Occipital lobe (tissue), 2 donors: ENCODE data around the gene SLC25A51. TPM values are rescaled to one million over a fixed set of nuclear protein-coding genes. Genes with fewer than 3 reads are reported as not detected.
"Not testable (repeated sequence)": the region's sequence is repeated elsewhere in the genome, so short reads cannot be mapped to it uniquely, and the experiment has no call there.

ENCODE experiments used
- DNase-seq: peaks from one replicate; lab custom pipeline; 2025; lab: John Stamatoyannopoulos, UW
- total RNA-seq: library from RNA; depleted of rRNA; stranded (reverse); fragments of >200 nt; gene quantifications from one replicate; pipeline ENCODE4 v1.2.3, GENCODE V29; 2014

SLC25A51 gene
- total RNA-seq, 1 donor from 2014 or later, result 121 TPM

DNA sequence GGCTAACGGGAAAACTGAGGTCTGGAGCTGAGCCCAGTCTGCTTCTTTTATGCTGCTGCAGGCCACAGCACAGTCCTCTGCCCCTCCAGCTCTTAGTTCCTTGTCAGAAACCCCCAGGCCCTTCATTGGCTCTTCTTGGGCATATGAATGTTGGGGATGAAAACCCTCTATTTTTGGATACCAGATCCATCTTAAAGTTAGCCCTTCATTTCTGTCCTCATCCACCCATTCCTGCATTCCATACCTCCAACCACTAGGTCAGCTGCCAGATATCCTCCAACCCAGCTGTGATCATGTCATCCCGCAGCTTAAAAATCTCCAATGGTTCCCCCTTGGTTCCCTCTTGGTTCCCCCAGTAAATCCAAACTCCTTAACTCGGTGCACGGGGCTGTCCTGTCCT, 1.8 kb upstream of the SLC25A51 start:
- no peak for DNase-seq

DNA sequence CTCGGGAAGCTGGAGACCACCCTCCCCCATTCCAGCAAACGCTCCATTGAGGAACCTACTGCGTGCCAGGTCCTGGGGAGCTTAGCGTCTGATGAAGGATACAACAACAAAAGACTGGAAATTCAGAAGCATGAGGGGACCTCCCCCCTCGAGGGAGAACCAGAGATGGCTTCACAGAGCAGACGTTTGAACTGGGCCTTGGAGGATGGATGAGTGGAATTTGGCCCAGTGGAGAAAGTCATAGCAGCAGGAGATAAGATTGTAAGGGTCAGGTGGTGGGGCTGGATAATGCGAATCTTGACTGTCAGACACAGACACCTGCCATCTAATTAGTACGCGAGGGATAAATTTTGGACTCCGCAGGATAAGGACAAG, 1.2 kb upstream of the SLC25A51 start:
- no peak for DNase-seq

DNA sequence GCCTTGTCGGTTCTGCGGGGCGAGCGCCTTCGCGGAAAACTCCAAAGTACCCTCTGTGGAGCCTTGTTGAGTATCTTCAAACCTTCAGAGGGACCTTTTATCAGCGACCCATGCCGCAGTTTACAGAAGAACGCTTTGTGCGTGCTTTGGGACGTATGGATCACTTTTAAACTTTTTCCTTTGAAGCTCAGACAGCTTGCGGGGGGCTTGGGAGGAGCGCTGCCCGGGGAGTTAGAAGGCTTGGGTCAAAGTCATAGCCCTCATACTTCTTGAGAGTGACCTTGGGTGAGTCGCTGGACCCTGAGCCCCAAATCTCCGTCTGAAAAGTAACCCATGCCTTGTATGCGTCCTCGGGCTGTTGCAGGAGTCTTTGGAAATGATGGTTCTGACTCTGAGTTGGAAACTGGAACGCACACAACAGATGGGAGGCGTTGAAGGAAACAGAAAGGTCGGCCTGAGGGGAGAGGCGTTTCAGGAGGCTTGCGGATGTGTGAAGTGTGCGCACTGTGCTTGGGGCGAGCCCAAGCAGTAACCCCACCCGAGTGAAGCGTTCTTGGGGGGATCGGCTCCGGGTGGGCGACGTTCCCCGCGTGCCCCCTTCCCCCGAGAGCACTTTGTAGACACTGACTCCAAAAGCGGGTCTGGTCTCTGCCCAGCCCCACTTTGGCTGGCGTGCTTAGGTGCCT, 661 bp upstream of the SLC25A51 start:
- no peak for DNase-seq

DNA sequence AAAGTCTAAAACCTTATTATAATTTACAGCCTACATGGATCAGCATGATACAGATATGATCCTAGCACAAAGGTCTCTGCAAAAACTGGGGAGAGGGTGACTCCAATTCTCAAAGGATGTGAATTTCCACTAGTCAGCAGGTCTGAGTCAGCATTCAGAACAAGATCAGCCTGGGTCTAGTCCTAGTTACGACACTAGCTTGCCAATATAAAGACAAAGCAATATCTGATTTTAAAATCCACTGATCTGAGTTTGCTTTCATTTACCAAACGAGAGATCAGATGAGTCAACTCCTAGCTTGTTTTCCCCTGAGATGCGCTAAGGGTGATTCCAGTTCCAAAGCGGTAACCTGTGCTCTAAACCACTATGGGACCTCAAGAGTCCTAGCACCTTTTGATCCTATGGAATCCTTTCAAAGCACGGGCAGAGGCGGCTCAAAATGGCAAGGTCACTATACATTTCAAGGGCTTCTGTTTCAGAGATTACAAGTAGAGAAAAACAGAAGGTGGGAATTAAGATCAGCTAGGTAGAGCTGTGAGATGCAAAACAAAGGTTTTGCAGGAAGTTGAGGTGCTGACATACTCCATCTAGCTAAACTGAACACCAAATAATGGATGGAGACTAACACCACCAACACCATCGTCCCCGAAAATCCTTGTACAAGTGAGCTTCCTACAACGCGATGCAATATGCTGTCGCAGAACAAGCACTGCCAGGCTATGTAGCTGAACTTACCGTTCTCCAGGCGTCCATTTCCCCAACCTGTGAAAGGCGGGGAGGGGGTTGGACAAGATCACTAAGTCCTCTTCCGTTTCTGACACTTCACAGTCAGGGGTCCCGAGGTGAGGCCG, 906 bp downstream of the SLC25A51 start:
- DNase-seq, result no peak

DNA sequence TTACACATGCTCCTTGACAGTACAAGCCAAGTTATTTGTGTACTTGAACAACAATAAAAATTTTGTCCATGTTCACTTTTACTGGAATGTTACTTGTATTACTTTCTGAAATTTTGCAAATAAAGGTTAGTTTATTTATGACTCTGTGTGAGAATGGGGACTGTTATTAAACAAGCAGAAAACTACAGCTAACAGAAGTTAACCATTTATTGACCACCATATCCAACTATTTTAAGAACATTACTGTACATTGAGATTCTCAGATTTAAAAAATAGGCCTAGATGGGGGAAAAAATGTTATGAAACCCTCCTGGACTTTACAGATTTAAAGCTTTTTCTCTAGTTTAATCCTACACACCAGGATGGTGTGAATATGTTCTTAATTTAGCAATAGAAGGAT, 1.8 kb downstream of the SLC25A51 start:
- no peak for DNase-seq

DNA sequence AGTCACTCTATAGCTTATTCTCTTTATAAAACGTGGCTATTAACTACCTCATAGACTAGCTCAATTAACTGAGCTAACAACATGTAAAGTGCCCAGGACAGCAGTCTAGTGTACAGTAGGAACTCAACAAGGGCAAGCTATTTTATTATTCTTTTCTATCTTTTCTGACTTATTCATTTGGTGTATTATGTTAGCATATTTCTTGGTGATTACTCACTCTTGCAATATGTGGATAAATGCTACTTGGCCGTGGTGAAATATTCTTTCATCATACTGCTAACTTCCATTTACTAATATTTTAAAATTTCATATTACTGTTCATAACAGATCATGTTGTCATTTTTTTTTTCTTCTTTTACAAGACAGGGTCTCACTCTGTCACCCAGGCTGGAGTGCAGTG, 4.9 kb downstream of the SLC25A51 start:
- DNase-seq, result no peak

DNA sequence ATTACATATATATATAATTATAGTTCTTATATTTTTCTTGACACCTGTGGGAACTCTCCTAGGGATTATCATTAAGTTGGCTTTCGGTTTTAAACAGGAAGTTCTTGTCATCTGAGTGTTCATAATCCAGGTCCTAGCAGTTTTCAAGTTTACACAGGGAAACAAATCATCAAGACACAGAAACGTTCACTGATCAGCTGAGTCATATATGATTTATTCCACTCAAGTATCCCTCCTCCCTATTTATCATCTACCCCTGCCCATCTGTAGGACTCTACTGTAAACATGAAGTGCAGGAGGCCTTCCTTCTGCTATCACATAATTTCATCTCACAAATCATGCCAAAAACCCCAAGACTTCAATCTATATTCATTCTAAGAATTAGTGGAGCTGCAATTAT, 6.3 kb downstream of the SLC25A51 start:
- DNase-seq, result no peak

DNA sequence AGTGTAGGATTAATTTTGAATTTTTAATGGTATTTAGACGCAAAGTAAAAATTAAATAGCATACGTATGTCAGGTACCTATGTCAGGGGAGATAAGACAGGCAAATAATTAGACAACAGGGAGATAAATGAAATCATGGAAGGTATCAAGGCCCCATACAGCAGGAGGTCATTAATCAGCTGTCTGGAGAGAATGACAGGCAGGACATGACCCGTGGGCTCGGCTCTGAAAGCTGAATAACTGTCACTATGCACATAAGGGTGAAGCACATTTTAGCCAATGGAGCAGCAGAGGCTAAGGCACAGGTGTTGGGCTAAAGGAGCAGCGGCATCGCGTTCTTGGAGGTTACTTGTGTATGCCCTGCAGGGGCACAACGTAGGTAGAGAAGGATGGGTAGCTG, 11.9 kb downstream of the SLC25A51 start:
- no peak for DNase-seq

DNA sequence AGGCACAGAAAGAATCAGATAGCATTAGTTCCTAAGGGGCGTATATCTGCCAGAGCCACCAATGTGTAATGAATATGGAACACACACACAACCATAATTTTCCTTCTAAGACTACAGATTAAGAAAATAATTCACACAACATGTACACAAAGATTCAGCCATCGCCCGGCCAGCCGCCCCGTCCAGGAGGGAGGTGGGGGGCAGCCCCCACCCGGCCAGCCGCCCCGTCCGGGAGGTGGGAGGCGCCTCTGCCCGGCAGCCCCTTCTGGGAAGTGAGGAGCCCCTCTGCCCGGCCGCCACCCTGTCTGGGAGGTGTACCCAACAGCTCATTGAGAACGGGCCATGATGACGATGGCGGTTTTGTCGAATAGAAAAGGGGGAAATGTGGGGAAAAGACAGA, 12.9 kb downstream of the SLC25A51 start:
- not testable (repeated sequence) for DNase-seq

DNA sequence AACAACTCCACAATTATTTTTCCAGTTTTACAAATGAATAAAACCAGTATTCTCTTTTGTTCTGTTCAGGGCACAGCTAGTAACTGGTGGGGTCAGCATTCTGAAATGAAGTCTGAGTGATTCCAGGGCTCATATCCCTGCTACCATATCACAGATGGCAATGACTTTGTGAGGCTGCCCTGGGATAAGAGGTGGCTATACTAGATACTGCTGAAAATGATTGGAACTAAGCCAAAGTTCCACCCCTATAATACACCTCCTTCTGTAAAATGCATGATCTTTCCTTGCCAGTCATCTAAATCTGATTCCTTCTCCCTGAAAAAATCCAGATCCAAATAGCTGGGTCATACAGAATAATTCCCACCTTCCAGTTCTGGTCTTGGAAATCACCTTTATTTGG, 14.4 kb downstream of the SLC25A51 start:
- DNase-seq, result no peak

DNA sequence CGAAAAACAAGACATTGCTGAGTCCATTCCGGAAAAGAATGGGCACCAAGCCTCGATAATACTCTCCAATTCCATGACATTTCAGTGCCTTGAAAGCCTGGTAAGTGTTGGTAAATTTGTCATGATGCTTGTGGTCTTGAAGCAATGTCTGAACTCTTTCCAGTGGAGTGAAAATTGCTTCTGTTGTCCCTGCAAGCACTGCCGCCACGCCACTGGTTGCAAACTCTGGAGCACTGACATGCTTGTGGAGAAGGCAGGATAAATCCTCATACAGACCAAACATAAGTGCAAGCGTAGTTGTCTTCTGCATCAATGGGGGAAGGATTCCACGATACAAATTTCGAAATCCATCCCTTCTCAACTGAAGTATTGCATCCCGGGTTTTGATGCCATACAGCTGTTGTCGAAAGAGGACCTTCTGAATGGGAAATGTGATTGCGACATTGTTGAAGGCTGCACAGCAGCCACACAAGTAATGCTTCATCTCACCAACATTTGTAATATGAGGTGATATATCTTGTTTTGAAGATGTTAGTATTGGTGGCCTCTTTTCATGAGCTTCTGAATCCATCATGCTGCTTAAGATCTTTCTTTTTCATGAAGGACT, 15.8 kb downstream of the SLC25A51 start:
- not testable (repeated sequence) for DNase-seq

DNA sequence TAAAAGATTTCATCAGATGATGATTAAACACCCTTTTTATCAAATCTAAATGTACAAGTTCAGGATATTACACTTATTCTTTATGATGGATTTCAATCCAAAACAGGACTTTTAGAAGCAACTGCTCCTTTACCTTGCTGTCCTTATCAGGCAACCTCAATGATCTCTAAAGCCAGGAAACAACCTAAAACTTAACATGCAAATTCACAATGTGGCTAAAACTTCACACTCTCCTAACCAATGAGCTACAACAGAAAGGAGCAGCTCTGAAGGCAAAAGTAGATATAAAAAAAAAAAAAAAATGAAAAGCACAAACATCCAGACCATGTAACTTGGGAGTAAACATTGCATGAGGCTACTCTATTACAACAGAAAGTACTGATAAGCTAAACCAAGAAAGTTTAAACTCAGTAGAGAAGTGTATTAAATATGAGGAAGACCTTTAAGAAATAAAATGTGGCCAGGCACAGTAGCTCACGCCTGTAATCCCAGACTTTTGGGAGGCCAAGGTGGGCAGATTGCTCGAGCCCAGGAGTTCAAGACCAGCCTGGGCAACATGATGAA, 22.9 kb downstream of the SLC25A51 start:
- no peak for DNase-seq

DNA sequence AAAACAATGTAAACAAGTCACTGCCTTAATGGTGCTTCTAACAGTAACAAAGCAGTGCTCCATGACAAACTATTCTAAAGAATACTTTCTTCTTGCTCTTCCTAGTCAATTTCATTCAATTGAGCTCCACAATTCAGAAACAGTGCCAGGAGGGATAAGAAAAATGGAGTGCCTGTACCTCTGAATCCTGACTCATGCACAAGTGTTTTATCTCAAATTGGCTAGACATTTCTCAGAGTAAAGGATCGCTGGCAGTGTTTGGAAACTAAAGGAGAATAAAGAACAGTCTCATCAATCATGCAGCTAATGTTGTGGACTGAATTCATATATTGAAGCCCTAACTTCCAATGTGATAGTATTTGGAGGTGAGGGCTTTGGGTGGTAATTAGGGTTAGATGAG, 27.6 kb downstream of the SLC25A51 start:
- DNase-seq, result no peak

DNA sequence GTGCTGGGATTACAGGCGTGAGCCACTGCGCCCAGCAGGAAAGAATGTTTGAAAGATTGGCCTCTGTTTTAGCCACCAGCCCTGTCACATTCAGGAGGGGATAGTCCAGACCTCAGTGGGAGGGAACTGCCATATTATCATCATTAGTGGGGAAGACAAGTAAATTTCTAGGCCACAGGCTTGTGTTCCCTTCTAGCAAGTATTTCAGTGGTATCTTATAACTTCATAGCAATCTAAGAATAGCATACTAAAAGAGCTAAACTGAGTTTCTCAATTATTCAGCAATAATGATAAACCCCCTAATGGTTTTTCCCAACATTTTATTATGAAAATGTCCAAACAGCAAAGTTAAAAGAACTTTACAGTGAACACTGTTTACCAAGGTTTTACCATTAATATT, 30.0 kb downstream of the SLC25A51 start:
- DNase-seq, result no peak

DNA sequence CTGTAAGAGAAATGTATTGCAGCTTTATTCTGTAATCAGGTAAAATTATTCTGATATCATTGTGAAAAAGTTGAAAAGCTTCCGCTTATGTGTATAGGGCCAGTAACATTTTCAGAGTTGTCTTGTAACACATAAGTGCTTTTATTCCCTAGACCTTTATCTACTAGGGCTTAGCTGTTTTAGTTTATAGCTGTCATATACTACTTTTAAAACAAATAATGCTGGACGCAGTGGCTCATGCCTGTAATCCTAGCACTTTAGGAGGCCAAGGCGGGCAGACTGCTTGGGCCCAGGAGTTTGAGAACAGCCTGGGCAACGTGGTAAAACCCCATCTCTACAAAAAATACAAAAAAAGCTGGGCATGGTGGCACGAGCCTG, 33.1 kb downstream of the SLC25A51 start:
- no peak for DNase-seq

DNA sequence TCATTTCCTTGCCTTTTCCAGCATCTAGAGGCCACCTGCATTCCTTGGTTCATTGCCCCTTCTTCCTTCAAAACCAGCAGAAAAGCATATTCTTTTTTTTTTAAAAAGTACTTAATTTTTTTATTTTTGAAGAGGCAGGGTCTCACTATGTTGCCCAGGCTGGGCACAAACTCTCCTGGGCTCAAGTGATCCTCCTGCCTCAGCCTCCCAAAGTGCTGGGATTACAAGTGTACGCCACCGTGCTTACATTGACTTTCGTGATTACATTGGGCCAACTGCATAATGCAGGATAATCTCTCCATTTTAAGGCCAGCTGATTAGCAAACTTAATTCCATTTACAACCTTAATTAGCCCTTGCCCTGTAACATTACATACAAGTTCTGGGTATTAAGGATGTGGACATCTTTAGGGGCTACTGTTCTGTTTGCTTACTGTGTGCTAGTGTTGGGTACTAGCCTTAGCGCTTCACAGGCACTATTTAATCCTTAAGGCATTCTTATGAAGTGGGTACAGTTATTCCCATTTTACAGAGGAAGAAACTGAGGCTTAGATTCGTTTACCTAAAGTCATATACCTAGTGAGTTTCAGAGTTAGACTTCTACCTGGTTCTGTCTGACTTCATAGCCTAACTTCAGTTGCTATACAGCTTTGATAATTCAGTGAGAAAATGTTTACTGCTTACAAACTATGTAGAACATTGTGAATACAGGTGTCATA, 33.7 kb downstream of the SLC25A51 start:
- DNase-seq, result no peak

DNA sequence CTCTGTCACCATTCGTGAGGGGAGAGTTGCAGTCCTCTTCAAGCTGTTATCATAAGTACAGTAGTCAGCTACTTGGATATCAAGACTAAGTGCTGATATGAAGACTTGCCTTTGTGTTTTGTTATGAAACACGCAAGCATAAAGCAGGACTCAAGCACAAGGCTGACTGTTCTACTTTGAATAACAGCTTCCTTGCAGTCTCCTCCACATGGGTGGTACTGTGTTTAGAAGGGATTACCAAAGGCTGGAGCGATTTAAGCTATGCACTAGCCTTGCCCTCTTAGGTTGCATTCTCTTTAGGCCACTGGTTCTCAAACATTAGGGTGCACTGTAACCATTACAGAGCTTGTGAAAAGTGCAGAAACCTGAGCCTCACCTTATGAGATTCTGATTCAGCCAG, 41.4 kb downstream of the SLC25A51 start:
- DNase-seq, result no peak

DNA sequence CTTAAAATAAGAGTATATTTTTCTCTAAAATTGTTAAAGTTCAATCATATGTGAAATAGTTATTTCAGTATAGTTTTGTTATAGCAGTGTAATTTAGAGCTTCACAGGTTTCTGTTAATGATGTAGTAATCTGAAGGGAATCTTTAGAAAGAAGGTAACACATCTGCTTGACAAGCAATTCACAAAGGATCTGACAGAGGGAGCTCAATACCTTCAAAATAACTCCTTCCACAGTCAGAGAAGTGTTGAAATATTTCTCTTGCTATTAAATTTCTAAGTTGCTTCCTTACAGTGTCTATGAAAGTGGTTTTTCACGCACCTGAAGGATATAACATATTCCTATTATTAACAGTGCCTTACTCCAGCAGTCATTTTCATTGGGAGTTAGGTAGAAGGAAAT, 44.9 kb downstream of the SLC25A51 start:
- no peak for DNase-seq

DNA sequence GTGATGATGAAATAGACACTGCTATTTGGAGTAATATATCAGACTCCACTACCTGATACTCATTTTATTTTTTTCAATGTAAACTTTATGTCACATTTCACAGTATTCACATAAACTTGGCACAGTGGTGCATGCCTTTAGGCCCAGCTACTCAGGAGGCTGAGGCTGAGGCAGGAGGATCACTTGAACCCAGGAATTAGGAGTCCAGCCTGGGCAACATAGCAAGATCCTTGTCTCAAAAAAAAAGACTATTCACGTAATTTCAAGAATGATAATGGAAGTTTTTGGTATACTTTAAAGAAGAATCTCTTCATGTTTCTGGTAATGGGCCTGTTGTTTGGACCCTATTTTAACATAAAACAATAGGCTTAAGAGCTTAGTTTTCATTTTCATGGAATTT, 47.4 kb downstream of the SLC25A51 start:
- no peak for DNase-seq

DNA sequence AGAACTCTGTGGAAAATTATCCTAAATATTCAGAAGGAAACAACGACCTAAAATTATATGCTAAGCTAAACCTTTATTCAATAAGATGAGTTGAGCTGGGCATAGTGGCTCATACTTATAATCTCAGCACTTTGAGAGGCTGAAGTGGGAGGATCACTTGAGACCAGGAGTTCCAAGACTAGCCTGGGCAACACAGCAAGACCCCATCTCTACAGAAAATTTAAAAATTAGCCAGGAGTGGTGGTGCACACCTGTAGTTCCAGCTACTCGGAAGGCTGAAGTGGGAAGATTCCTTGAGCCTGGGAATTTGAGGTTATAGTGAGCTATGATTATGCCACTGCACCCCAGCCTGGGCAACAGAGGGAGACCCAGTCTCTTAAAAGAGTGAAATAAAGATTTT, 51.7 kb downstream of the SLC25A51 start:
- DNase-seq, result no peak

DNA sequence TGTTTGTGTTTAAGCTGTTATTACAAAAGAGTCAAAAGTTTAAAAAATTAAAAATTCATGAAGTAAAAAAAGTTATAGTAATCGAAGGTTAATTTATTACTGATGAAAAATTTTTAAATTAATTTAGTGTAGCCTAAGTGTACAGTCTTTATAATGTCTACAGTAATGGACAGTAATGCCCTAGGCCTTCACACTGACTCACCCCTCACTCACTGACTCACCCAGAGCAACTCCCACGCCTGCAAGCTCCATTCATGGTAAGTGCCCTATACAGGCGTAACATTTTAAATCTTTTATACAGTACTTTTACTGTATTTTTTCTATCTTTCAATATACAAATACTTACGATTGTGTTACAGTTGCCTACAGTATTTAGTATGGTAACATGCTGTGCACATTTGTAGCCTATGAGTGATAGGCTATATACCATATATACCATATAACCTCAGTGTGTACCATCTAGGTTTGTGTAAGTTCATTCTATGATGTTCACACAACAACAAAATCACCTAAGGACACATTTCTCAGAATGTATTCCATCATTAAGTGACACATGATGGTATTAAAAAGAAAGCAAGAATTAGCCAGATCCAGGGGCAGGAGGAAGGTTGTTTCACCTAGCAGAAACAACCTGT, 63.2 kb downstream of the SLC25A51 start:
- DNase-seq, result no peak
